MV-4-11 (cell line): ENCODE data around the gene MTA2.
"Not testable (repeated sequence)": the region's sequence is repeated elsewhere in the genome, so short reads cannot be mapped to it uniquely, and the experiment has no call there.

ENCODE experiments used
- DNase-seq: peaks from one replicate; lab custom pipeline; 2025; lab: John Stamatoyannopoulos, UW

Gene MTA2

GRCh38 chr11:62601372-62602140 is at the start of gene MTA2:
TSS of gene MTA2 (minus strand) at chr11:62601865. CDS start at chr11:62601450, 415 bp downstream.
- peak; percentile 98 for DNase-seq

- not testable (repeated sequence) for DNase-seq
These were observed 48.6 kb upstream of the MTA2 start for GRCh38 chr11:62650283-62650682.

- no peak for DNase-seq
These were observed 47.8 kb upstream of the MTA2 start for GRCh38 chr11:62649486-62649885.

GRCh38 chr11:62648967-62649364 is 47.3 kb upstream of the MTA2 start:
- no peak for DNase-seq

GRCh38 chr11:62648185-62648966 is 46.7 kb upstream of the MTA2 start:
- no peak for DNase-seq

GRCh38 chr11:62647609-62648005 is 45.9 kb upstream of the MTA2 start:
- no peak for DNase-seq

- DNase-seq = no peak
These were observed 45.4 kb upstream of the MTA2 start for GRCh38 chr11:62646825-62647608.

- DNase-seq = peak; percentile 97
These were observed 44.5 kb upstream of the MTA2 start, which contains the start of gene GANAB for GRCh38 chr11:62645946-62646824. TSS of gene GANAB (minus strand) at chr11:62646613. CDS start at chr11:62646599, 14 bp downstream.

GRCh38 chr11:62645671-62645945 is 43.9 kb upstream of the MTA2 start:
- no peak for DNase-seq

GRCh38 chr11:62644220-62644619 is 42.6 kb upstream of the MTA2 start:
- DNase-seq = peak; percentile 36

GRCh38 chr11:62632492-62632891 is 30.8 kb upstream of the MTA2 start:
- DNase-seq = no peak

GRCh38 chr11:62627713-62628112 is 26.0 kb upstream of the MTA2 start:
- DNase-seq = peak; percentile 1

GRCh38 chr11:62622476-62623089 is 20.9 kb upstream of the MTA2 start:
- DNase-seq = no peak

- peak; percentile 98 for DNase-seq
These were observed 20.2 kb upstream of the MTA2 start, which contains the start of gene B3GAT3 for GRCh38 chr11:62621567-62622470. TSS of gene B3GAT3 (minus strand) at chr11:62621986. CDS start at chr11:62621947, 39 bp downstream.

- DNase-seq = peak; percentile 30
These were observed 19.4 kb upstream of the MTA2 start for GRCh38 chr11:62621027-62621566.

- DNase-seq = not testable (repeated sequence)
These were observed 15.3 kb upstream of the MTA2 start for GRCh38 chr11:62616957-62617356.

- DNase-seq = no peak
These were observed 13.9 kb upstream of the MTA2 start for GRCh38 chr11:62615521-62615920.

GRCh38 chr11:62614275-62614674 is 12.6 kb upstream of the MTA2 start:
- no peak for DNase-seq

GRCh38 chr11:62613291-62613778 is 11.7 kb upstream of the MTA2 start:
- DNase-seq = no peak
